ENCODE data around the gene CDHR5. TPM values are rescaled to one million over a fixed set of nuclear protein-coding genes. Genes with fewer than 3 reads are reported as not detected.

The CDHR5 gene
- total RNA-seq, 1 experiment from 2014 or later, result not detected

GRCh38 chr11:581342-581741 is 43.4 kb downstream of the CDHR5 start:
- no peak for DNase-seq (ENCODE audit: unreplicated experiment)
- no TSS peak for BruUV-seq (replicated peaks)
- Mint-ChIP-seq H3K4me3 (ENCODE audit: unreplicated experiment) (no peak overlapping the region), H3K27me3 (ENCODE audit: insufficient read depth, unreplicated experiment) (no peaks in the 10 kb centered on the region), H3K9me3 (ENCODE audit: unreplicated experiment) (no peaks in the 10 kb centered on the region), H3K27ac (ENCODE audit: low read depth, unreplicated experiment) (no peak overlapping the region), H3K36me3 (ENCODE audit: insufficient read depth, unreplicated experiment) (peaks cover 37% of the 10 kb centered on the region), H3K4me1 (ENCODE audit: insufficient read depth, unreplicated experiment) (peaks cover 23% of the 10 kb centered on the region)
- TF ChIP-seq CTCF (IDR thresholded peaks at IDR 0.05; ENCODE audit: unreplicated experiment), result no peak
- CTCF ChIA-PET, result interaction anchor here (0.5 to 0.7 kb wide), 3 partner anchors 20 to 860 kb away, joined by 3 read pairs; no protein-coding TSS in a partner anchor
- intact Hi-C loops (cut with micrococcal nuclease), result no loop called here
- POLR2A ChIA-PET, result interaction anchor here (1.3 kb wide), 1 partner anchor 13 kb away, joined by 4 read pairs; no protein-coding TSS in a partner anchor

GRCh38 chr11:579830-580601 is 44.7 kb downstream of the CDHR5 start:
- Mint-ChIP-seq H3K9me3 (ENCODE audit: unreplicated experiment) (no peaks in the 10 kb centered on the region), H3K4me3 (ENCODE audit: unreplicated experiment) (no peak overlapping the region), H3K4me1 (ENCODE audit: insufficient read depth, unreplicated experiment) (peaks cover 25% of the 10 kb centered on the region), H3K27me3 (ENCODE audit: insufficient read depth, unreplicated experiment) (no peaks in the 10 kb centered on the region), H3K27ac (ENCODE audit: low read depth, unreplicated experiment) (no peak overlapping the region), H3K36me3 (ENCODE audit: insufficient read depth, unreplicated experiment) (peaks cover 32% of the 10 kb centered on the region)
- no peak for DNase-seq (ENCODE audit: unreplicated experiment)
- ChIA-PET POLR2A (interaction anchor here (1.3 kb wide), 1 partner anchor 11 kb away, joined by 4 read pairs; no protein-coding TSS in a partner anchor), CTCF (interaction anchor here (0.7 kb wide), 1 partner anchor 184 kb away, joined by 3 read pairs; no protein-coding TSS in a partner anchor)
- intact Hi-C loops (cut with micrococcal nuclease), result no loop called here
- BruUV-seq (replicated peaks), result no TSS peak
- no peak for TF ChIP-seq CTCF (IDR thresholded peaks at IDR 0.05; ENCODE audit: unreplicated experiment)

GRCh38 chr11:578276-579035 is 46.3 kb downstream of the CDHR5 start:
- peaks cover 22% of the 10 kb centered on the region for H3K36me3 Mint-ChIP-seq (ENCODE audit: insufficient read depth, unreplicated experiment)
- H3K27me3 Mint-ChIP-seq (ENCODE audit: insufficient read depth, unreplicated experiment), result no peaks in the 10 kb centered on the region
- H3K27ac Mint-ChIP-seq (ENCODE audit: low read depth, unreplicated experiment), result peak overlapping the region; percentile 49
- no TSS peak for BruUV-seq (replicated peaks)
- H3K4me3 Mint-ChIP-seq (ENCODE audit: unreplicated experiment), result peak overlapping the region; percentile 79
- TF ChIP-seq CTCF (IDR thresholded peaks at IDR 0.05; ENCODE audit: unreplicated experiment), result no peak
- intact Hi-C loops (cut with micrococcal nuclease), result no loop called here
- ChIA-PET CTCF (interaction anchor here (0.6 to 0.9 kb wide), 5 partner anchors 23 to 205 kb away, joined by 3 to 4 read pairs (median 3); no protein-coding TSS in a partner anchor), POLR2A (interaction anchor here (0.6 to 2.5 kb wide), 12 partner anchors 10 to 235 kb away, joined by 3 to 17 read pairs (median 5); partner anchors contain the start of genes HRAS, LMNTD2 and PKP3)
- H3K9me3 Mint-ChIP-seq (ENCODE audit: unreplicated experiment), result no peaks in the 10 kb centered on the region
- DNase-seq (ENCODE audit: unreplicated experiment), result no peak
- peaks cover 34% of the 10 kb centered on the region for H3K4me1 Mint-ChIP-seq (ENCODE audit: insufficient read depth, unreplicated experiment)

GRCh38 chr11:577611-577894 is 47.2 kb downstream of the CDHR5 start:
- H3K27me3 Mint-ChIP-seq (ENCODE audit: insufficient read depth, unreplicated experiment), result no peaks in the 10 kb centered on the region
- no TSS peak for BruUV-seq (replicated peaks)
- ChIA-PET POLR2A (interaction anchor here (0.7 to 2.5 kb wide), 13 partner anchors 11 to 227 kb away, joined by 3 to 17 read pairs (median 6); partner anchors contain the start of genes HRAS, PIDD1 and TMEM80), CTCF (interaction anchor here (0.9 kb wide), 1 partner anchor 22 kb away, joined by 3 read pairs; no protein-coding TSS in a partner anchor)
- intact Hi-C loops (cut with micrococcal nuclease), result no loop called here
- no peak for TF ChIP-seq CTCF (IDR thresholded peaks at IDR 0.05; ENCODE audit: unreplicated experiment)
- DNase-seq (ENCODE audit: unreplicated experiment), result no peak
- no peaks in the 10 kb centered on the region for H3K9me3 Mint-ChIP-seq (ENCODE audit: unreplicated experiment)
- H3K4me1 Mint-ChIP-seq (ENCODE audit: insufficient read depth, unreplicated experiment), result peaks cover 34% of the 10 kb centered on the region
- H3K36me3 Mint-ChIP-seq (ENCODE audit: insufficient read depth, unreplicated experiment), result peaks cover 13% of the 10 kb centered on the region
- H3K27ac Mint-ChIP-seq (ENCODE audit: low read depth, unreplicated experiment), result no peak overlapping the region
- H3K4me3 Mint-ChIP-seq (ENCODE audit: unreplicated experiment), result peak overlapping the region; percentile 79

All from MCF 10A (cell line).